Peyer's patch (tissue), 4 donors: ENCODE measurements around the gene ANKRD13D.

Experiments
- CTCF ChIP-seq, 6 experiments: fragments of 450-650 bp in 4 of 6; fragments of 200-600 bp in 2 of 6; sonication (generic) in 1 of 6; IDR thresholded peaks; one replicate each; pipeline ENCODE4 v1.5.1; 2017 to 2019; ENCODE audit warnings: antibody characterized with exemption in 6 of 6, mild to moderate bottlenecking in 3 of 6, moderate library complexity in 1 of 6
- POLR2A ChIP-seq, 2 donors: fragments of 450-650 bp; IDR thresholded peaks; one replicate each; pipeline ENCODE4 v1.5.1; 2017; ENCODE audit warnings: antibody characterized with exemption in 2 of 2, mild to moderate bottlenecking in 2 of 2, moderate library complexity in 2 of 2

GRCh38 chr11:67253872-67254624 is 35.1 kb upstream of the ANKRD13D start:
- TF ChIP-seq CTCF (IDR thresholded peaks at IDR 0.05) (no peak), POLR2A (IDR thresholded peaks at IDR 0.05) (no peak)
